ENCODE measurements around the gene MRPL51.
A peak's percentile ranks its signal among the peaks of the same experiment; 100 is the strongest.

Gene MRPL51

DNA sequence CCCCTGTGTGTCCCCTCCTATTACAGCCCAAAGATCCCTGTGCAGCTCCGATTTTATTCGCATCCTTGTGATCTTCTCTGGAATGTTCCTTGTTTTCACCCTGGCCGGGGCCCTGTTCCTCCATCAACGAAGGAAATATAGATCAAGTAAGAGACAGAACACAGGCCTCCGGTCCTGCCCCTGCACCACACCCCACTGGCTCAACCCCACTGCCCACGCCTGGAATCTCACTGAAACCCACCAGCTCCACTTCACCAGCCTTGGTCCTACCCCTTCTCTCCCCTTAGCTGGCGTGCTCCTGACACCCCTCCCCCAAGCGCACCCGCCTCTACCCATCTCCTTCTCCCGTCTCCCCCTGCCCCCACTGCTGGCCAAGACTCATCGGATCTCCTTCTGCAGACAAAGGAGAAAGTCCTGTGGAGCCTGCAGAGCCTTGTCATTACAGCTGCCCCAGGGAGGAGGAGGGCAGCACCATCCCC lies 42.2 kb downstream of the MRPL51 start:
- TF ChIP-seq, protein P1, sequence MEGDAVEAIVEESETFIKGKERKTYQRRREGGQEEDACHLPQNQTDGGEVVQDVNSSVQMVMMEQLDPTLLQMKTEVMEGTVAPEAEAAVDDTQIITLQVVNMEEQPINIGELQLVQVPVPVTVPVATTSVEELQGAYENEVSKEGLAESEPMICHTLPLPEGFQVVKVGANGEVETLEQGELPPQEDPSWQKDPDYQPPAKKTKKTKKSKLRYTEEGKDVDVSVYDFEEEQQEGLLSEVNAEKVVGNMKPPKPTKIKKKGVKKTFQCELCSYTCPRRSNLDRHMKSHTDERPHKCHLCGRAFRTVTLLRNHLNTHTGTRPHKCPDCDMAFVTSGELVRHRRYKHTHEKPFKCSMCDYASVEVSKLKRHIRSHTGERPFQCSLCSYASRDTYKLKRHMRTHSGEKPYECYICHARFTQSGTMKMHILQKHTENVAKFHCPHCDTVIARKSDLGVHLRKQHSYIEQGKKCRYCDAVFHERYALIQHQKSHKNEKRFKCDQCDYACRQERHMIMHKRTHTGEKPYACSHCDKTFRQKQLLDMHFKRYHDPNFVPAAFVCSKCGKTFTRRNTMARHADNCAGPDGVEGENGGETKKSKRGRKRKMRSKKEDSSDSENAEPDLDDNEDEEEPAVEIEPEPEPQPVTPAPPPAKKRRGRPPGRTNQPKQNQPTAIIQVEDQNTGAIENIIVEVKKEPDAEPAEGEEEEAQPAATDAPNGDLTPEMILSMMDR (conservative IDR thresholded peaks at IDR 0.05; ENCODE audit: low read depth, low read length) = no peak
- no peak for DNase-seq (ENCODE audit: low read depth)
- peak overlapping the region; percentile 74 for H3K4me3 ChIP-seq (ENCODE audit: low read depth, low read length)

DNA sequence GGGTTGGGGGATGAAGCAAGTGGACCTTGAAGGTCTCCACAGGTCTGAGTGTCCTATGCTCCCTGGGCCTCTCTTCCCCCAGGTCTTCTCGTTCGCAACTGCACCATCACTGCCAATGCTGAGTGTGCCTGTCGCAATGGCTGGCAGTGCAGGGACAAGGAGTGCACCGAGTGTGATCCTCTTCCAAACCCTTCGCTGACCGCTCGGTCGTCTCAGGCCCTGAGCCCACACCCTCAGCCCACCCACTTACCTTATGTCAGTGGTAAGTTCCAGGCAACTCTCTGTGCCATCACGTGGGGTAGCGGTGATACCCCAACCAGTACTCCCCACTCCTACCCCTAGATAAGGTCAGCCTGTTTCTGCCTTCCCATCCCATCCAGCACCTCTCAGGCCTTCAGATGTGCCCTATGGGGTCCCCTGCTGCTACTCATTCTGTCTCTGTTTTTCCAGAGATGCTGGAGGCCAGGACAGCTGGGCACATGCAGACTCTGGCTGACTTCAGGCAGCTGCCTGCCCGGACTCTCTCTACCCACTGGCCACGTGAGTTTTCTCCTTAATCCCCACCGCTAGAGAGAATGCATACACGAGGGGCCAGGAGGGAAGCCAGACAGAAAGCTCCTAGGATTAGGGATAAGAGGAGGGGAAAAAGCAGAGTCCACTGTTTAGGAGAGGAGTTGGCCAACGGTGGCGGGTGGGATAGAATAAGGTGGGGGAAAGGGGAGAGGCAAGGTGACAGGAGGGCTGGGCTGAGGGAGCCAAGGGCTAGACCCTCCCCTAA lies 42.8 kb downstream of the MRPL51 start:
- no peak for DNase-seq (ENCODE audit: low read depth)
- peak overlapping the region; percentile 74 for H3K4me3 ChIP-seq (ENCODE audit: low read depth, low read length)

DNA sequence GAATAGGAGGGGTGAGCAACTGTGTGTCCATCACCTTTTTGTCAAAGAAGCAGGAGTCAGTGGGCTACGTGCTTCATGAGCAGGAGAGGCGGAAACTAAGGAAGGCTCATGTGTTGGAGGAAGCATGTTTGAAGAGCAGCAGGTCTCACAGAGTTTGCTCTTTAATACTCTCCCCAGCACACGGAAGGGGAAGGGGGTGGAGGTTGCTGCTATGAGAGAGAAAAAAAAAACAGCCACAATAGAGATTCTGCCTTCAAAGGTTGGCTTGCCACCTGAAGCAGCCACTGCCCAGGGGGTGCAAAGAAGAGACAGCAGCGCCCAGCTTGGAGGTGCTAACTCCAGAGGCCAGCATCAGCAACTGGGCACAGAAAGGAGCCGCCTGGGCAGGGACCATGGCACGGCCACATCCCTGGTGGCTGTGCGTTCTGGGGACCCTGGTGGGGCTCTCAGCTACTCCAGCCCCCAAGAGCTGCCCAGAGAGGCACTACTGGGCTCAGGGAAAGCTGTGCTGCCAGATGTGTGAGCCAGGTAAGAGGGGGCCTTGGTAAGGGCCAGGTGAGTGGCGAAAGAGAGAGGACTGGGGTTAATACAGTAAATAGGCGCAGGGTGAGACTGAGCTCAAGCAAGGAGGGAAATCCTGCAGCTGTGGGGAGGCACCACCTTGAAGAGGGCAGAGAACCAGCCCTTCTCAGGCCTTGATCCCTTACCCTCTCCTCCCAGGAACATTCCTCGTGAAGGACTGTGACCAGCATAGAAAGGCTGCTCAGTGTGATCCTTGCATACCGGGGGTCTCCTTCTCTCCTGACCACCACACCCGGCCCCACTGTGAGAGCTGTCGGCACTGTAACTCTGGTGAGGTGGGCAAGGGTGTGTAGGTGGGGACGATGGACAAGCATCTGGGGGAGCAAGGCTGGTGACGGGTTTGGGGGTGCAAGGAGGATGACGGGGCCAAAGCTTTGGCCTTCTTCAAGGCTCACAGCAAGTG lies 48.1 kb downstream of the MRPL51 start, which contains the start of gene CD27:
Gene CD27 (plus strand): TSS at position 252 of the 985 bp plus-strand sequence. CDS start 141 bp downstream, at position 393.
- H3K4me3 ChIP-seq (ENCODE audit: low read depth, low read length) = no peak within 1 kb of the TSS
- no peak for DNase-seq (ENCODE audit: low read depth)
- TF ChIP-seq, protein P1 (conservative IDR thresholded peaks at IDR 0.05; ENCODE audit: low read depth, low read length) = no peak

More for the DNA sequence above, 42.8 kb downstream of the MRPL51 start:
- TF ChIP-seq, protein P1 (conservative IDR thresholded peaks at IDR 0.05; ENCODE audit: low read depth, low read length) = no peak

DNA sequence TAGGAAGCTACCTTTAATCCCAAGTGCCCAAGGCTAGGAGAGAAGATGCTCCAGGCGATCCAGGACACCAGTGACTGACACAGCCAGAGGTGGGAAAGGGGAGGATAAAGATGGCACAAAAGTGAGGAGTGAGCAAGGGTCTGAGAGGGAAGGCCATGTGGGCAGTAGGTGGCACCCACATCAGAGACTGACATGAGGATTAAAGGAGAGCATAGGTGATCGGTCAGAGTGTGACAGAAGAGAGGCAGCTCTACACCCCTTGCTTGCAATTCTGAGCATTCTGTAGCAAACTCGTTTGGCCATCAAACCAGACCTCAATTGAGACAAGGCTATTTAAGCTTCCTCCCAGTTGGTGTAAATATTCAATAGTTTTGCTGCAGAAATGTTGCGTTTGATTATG lies 49.0 kb downstream of the MRPL51 start:
- DNase-seq (ENCODE audit: low read depth) = no peak
- TF ChIP-seq, protein P1 (conservative IDR thresholded peaks at IDR 0.05; ENCODE audit: low read depth, low read length) = no peak

DNA sequence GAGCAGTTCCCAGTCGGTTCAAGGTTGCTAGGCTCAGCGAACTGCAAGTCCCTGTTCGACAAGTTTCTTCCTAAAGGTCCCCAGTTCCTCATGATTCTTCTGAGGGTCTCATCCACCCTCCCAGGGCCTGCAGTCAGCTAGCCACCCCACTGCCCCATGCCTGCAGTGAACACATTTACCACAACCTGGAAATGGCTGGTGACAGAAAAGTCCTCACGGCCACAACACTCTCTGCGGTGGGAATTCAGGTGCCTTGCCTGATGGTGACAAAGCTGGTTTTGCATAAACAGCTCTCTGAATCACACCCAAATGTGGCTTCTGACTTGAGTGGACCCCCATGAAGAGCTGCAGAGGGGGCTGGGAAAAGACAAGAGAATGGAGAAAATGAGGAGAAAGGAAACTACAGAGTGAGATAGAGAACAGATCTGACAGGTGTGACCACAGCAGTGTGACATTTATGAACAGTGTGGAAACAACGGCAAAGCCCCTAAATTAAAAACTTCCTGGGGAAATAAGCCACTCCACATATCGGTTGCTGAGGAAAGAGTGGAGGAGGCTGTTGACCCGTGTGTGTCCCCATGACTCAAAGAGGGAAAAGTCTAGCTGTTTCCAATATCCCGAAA lies 49.6 kb downstream of the MRPL51 start:
- TF ChIP-seq, protein P1 (conservative IDR thresholded peaks at IDR 0.05; ENCODE audit: low read depth, low read length) = no peak
- no peak for DNase-seq (ENCODE audit: low read depth)
- no peak overlapping the region for H3K4me3 ChIP-seq (ENCODE audit: low read depth, low read length)

More for the DNA sequence above, 49.0 kb downstream of the MRPL51 start:
- H3K4me3 ChIP-seq (ENCODE audit: low read depth, low read length) = no peak overlapping the region

DNA sequence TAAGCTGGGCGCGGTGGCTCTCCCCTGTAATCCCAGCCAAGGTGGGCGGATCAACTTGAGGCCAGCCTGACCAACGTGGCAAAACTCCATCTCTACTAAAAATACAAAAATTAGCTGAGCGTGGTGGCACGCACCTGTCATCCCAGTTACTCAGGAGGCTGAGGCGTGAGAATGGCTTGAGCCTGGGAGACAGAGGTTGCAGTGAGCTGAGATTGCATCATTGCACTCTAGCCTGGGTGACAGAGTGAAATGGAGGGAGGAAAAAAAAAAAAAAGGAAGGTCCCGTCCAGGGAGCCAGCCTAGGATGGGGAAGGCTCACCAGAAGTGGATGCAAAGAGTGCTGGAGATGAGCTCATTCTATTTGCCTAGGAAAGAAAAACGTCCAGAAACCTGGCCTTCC lies 50.2 kb downstream of the MRPL51 start:
- H3K4me3 ChIP-seq (ENCODE audit: low read depth, low read length) = no peak overlapping the region
- no peak for DNase-seq (ENCODE audit: low read depth)
- TF ChIP-seq, protein P1 (conservative IDR thresholded peaks at IDR 0.05; ENCODE audit: low read depth, low read length) = no peak

Measured in choroid plexus epithelial cell (primary cell).